K562 (cell line): ENCODE measurements around the gene FBL. TPM values are rescaled to one million over a fixed set of nuclear protein-coding genes. Genes with fewer than 3 reads are reported as not detected.
A peak's percentile ranks its signal among the peaks of the same experiment; 100 is the strongest.

Source experiments
- CBX3 ChIP-seq, 2 experiments: IDR thresholded peaks; 1 replicate in 1 of 2; 2 replicates in 1 of 2; pipeline ENCODE4 v1.6.1; 2012; ENCODE audit warnings: inconsistent platforms in 2 of 2, low read length in 2 of 2, borderline replicate concordance in 1 of 2, control low read depth in 1 of 2
- GABPB1 ChIP-seq: sonication (generic); formaldehyde crosslinking; IDR thresholded peaks from 2 replicates; pipeline ENCODE4 v1.8.0; 2022; ENCODE audit warnings: mild to moderate bottlenecking, missing genetic modification reagents
- KDM5B ChIP-seq: fragments of 200-600 bp; sonication (generic); IDR thresholded peaks from 2 replicates; pipeline ENCODE4 v1.6.1; 2012; ENCODE audit warnings: low read depth, mild to moderate bottlenecking, moderate library complexity, low read length, control low read depth, inconsistent platforms; ENCODE audit not compliant: insufficient replicate concordance
- MBD2 ChIP-seq: sonication (generic); IDR thresholded peaks from 2 replicates; pipeline ENCODE4 v1.6.1; 2016; ENCODE audit warnings: low read depth, borderline replicate concordance
- MXI1 ChIP-seq: IDR thresholded peaks from 2 replicates; pipeline ENCODE4 v1.6.1; 2011; ENCODE audit warnings: low read depth, mild to moderate bottlenecking, improper control_type of control experiment, low read length
- NR2C2 ChIP-seq, 2 experiments: fragments of 200-800 bp in 1 of 2; sonication (Bioruptor generic) in 1 of 2; sonication (generic) in 1 of 2; formaldehyde crosslinking in 1 of 2; IDR thresholded peaks; 2 replicates each; pipeline versions ENCODE4 v1.6.1 to v1.8.0; 2016 to 2022; ENCODE audit warnings: mild to moderate bottlenecking in 1 of 2, missing compliant biosample characterization in 1 of 2, missing genetic modification characterization in 1 of 2, missing genetic modification reagents in 1 of 2
- SMAD3 ChIP-seq: fragments of 450-650 bp; formaldehyde crosslinking; conservative IDR thresholded peaks from 2 replicates; pipeline ENCODE4 v1.4.0; 2020; ENCODE audit warnings: mild to moderate bottlenecking
- TAF15 ChIP-seq: fragments of 200-400 bp; formaldehyde crosslinking; IDR thresholded peaks from 2 replicates; pipeline ENCODE4 v1.6.1; 2017; ENCODE audit warnings: mild to moderate bottlenecking, low read depth, low read length, moderate library complexity
- TBP ChIP-seq: optimal IDR thresholded peaks from 2 replicates; pipeline ENCODE3; 2011; ENCODE audit warnings: low read depth, low read length, improper control_type of control experiment
- YY1 ChIP-seq, 3 experiments: IDR thresholded peaks; 2 replicates each; pipeline ENCODE4 v1.6.1; 2011; ENCODE audit warnings: low read length in 2 of 3, mild to moderate bottlenecking in 2 of 3, moderate library complexity in 2 of 3, borderline replicate concordance in 1 of 3, control low read depth in 1 of 3, low read depth in 1 of 3; ENCODE audit not compliant: insufficient read depth in 3 of 3, insufficient replicate concordance in 2 of 3, control insufficient read depth in 1 of 3, insufficient read length in 1 of 3; ENCODE audit errors: extremely low read depth in 1 of 3
- polyA plus RNA-seq, 8 experiments: library from polyadenylated mRNA; depleted of rRNA in 4 of 8; stranded (reverse) in 5 of 8; unstranded in 3 of 8; fragments of >200 nt; fragmentation: Nextera tagmentation in 2 of 8; fragmentation: Illumina TruSeq in 1 of 8; extraction: Ambion mirVana in 2 of 8; extraction: Trizol in 1 of 8; gene quantifications; 2 replicates each; pipeline versions ENCODE4 v1.2.1 to v1.2.3, GENCODE V29; 2011 to 2014; ENCODE audit warnings: inconsistent platforms in 1 of 8, missing spikeins in 1 of 8
- total RNA-seq, 7 experiments: library from RNA; depleted of rRNA in 6 of 7; stranded (reverse); fragments of >200 nt in 6 of 7; fragmentation: Illumina TruSeq in 2 of 7; extraction: Trizol in 2 of 7; gene quantifications; 2 replicates each; pipeline versions ENCODE4 v1.2.1 to v1.2.3, GENCODE V29; 2011 to 2021; ENCODE audit warnings: low replicate concordance in 1 of 7
- TF ChIP-seq, protein P1 (sequence below), 2 experiments: fragments of 200-800 bp in 1 of 2; sonication (Bioruptor generic) in 1 of 2; sonication (generic) in 1 of 2; formaldehyde crosslinking in 1 of 2; IDR thresholded peaks in 1 of 2; conservative IDR thresholded peaks in 1 of 2; 2 replicates each; pipeline versions ENCODE4 v1.5.0 to v1.6.1; 2016 to 2020; ENCODE audit warnings: missing compliant biosample characterization in 1 of 2, missing genetic modification characterization in 1 of 2, missing genetic modification reagents in 1 of 2
- TF ChIP-seq, protein P2 (sequence below): fragments of 450-650 bp; IDR thresholded peaks from 2 replicates; pipeline ENCODE4 v1.6.1; 2016; ENCODE audit warnings: mild to moderate bottlenecking, moderate library complexity

The FBL gene
- total and polyA plus RNA-seq, 9 of the 15 experiments (the other 6 are each of a cell fraction or from before 2014, with no cell fraction given) = 201 to 1,696 (median 696) TPM

DNA sequence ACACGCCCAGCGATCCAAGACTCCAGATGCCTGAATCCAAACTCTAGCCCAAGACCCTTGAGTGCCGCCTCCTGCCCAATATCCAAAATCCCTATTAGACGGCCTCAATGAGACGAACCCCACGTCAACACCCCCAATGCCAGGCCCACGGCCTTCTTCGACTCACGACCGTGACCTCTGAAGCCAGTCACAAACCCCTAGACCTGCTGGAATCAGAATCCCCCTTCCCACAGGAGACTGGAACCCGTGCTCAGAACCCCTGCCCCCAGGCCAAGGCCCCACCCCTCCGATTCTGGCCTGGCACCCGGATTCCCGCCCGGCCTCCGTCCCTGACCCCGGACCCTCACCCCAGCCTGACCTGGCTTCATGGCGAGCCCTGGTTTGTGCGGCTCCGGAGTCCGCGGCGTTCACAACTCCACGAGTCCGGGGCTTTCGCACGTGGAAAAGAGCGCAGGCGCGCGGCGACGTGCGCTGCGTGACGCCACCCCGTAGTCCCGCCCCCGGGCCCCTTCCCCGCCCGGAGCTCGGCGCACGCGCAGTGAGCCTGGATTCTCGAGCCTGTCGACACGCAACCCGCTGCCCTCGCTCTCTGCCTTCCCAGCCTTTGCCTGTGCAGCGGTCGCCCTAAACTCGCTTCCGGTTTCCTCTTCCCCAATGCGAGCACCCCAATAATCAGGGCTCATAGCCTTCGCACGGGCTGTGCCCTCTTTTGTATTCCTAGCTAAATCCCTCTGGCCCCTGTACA is at the start of gene FBL (continued):
- TF ChIP-seq KDM5B = peak; percentile 83
- no peak for TF ChIP-seq NR2C2 (CRISPR knock-in tag; IDR thresholded peaks at IDR 0.05)
- peak; percentile 46; the same call in 1 of the 2 replicates for TF ChIP-seq NR2C2 (tag; IDR thresholded peaks at IDR 0.05)
- TF ChIP-seq TBP = peak; percentile 81
- 0 out of 2 replicates have a peak, but pooled peaks have one; percentile 41 for TF ChIP-seq MBD2
- TF ChIP-seq YY1 (IDR thresholded peaks at IDR 0.05; ENCODE audit: borderline replicate concordance in 1 of 3, control insufficient read depth in 1 of 3, extremely low read depth in 1 of 3, insufficient read depth in 3 of 3, insufficient read length in 1 of 3, insufficient replicate concordance in 2 of 3, low read depth in 1 of 3, low read length in 2 of 3) = peak in 2 of 3 experiments; percentile 9 to 26
- TF ChIP-seq, protein P1, sequence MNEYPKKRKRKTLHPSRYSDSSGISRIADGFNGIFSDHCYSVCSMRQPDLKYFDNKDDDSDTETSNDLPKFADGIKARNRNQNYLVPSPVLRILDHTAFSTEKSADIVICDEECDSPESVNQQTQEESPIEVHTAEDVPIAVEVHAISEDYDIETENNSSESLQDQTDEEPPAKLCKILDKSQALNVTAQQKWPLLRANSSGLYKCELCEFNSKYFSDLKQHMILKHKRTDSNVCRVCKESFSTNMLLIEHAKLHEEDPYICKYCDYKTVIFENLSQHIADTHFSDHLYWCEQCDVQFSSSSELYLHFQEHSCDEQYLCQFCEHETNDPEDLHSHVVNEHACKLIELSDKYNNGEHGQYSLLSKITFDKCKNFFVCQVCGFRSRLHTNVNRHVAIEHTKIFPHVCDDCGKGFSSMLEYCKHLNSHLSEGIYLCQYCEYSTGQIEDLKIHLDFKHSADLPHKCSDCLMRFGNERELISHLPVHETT (CRISPR knock-in tag; conservative IDR thresholded peaks at IDR 0.05 in 1 of 2, IDR thresholded peaks at IDR 0.05 in 1 of 2) = 0 out of 4 replicates have a peak, but pooled peaks of 1 of the 2 experiments have one; percentile 49
- TF ChIP-seq TAF15 = no peak
- TF ChIP-seq, protein P2, sequence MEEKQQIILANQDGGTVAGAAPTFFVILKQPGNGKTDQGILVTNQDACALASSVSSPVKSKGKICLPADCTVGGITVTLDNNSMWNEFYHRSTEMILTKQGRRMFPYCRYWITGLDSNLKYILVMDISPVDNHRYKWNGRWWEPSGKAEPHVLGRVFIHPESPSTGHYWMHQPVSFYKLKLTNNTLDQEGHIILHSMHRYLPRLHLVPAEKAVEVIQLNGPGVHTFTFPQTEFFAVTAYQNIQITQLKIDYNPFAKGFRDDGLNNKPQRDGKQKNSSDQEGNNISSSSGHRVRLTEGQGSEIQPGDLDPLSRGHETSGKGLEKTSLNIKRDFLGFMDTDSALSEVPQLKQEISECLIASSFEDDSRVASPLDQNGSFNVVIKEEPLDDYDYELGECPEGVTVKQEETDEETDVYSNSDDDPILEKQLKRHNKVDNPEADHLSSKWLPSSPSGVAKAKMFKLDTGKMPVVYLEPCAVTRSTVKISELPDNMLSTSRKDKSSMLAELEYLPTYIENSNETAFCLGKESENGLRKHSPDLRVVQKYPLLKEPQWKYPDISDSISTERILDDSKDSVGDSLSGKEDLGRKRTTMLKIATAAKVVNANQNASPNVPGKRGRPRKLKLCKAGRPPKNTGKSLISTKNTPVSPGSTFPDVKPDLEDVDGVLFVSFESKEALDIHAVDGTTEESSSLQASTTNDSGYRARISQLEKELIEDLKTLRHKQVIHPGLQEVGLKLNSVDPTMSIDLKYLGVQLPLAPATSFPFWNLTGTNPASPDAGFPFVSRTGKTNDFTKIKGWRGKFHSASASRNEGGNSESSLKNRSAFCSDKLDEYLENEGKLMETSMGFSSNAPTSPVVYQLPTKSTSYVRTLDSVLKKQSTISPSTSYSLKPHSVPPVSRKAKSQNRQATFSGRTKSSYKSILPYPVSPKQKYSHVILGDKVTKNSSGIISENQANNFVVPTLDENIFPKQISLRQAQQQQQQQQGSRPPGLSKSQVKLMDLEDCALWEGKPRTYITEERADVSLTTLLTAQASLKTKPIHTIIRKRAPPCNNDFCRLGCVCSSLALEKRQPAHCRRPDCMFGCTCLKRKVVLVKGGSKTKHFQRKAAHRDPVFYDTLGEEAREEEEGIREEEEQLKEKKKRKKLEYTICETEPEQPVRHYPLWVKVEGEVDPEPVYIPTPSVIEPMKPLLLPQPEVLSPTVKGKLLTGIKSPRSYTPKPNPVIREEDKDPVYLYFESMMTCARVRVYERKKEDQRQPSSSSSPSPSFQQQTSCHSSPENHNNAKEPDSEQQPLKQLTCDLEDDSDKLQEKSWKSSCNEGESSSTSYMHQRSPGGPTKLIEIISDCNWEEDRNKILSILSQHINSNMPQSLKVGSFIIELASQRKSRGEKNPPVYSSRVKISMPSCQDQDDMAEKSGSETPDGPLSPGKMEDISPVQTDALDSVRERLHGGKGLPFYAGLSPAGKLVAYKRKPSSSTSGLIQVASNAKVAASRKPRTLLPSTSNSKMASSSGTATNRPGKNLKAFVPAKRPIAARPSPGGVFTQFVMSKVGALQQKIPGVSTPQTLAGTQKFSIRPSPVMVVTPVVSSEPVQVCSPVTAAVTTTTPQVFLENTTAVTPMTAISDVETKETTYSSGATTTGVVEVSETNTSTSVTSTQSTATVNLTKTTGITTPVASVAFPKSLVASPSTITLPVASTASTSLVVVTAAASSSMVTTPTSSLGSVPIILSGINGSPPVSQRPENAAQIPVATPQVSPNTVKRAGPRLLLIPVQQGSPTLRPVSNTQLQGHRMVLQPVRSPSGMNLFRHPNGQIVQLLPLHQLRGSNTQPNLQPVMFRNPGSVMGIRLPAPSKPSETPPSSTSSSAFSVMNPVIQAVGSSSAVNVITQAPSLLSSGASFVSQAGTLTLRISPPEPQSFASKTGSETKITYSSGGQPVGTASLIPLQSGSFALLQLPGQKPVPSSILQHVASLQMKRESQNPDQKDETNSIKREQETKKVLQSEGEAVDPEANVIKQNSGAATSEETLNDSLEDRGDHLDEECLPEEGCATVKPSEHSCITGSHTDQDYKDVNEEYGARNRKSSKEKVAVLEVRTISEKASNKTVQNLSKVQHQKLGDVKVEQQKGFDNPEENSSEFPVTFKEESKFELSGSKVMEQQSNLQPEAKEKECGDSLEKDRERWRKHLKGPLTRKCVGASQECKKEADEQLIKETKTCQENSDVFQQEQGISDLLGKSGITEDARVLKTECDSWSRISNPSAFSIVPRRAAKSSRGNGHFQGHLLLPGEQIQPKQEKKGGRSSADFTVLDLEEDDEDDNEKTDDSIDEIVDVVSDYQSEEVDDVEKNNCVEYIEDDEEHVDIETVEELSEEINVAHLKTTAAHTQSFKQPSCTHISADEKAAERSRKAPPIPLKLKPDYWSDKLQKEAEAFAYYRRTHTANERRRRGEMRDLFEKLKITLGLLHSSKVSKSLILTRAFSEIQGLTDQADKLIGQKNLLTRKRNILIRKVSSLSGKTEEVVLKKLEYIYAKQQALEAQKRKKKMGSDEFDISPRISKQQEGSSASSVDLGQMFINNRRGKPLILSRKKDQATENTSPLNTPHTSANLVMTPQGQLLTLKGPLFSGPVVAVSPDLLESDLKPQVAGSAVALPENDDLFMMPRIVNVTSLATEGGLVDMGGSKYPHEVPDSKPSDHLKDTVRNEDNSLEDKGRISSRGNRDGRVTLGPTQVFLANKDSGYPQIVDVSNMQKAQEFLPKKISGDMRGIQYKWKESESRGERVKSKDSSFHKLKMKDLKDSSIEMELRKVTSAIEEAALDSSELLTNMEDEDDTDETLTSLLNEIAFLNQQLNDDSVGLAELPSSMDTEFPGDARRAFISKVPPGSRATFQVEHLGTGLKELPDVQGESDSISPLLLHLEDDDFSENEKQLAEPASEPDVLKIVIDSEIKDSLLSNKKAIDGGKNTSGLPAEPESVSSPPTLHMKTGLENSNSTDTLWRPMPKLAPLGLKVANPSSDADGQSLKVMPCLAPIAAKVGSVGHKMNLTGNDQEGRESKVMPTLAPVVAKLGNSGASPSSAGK = peak; percentile 79
- TF ChIP-seq GABPB1 (CRISPR knock-in tag) = peak; percentile 50; the same call in 1 of the 2 replicates
- peak; percentile 80 for TF ChIP-seq MXI1
- no peak for TF ChIP-seq SMAD3 (CRISPR knock-in tag)
- no peak for TF ChIP-seq CBX3 (IDR thresholded peaks at IDR 0.05; ENCODE audit: borderline replicate concordance in 1 of 2, low read length in 2 of 2)
